IMR-90 (cell line): ENCODE measurements around the gene DIPK1A. TPM values are rescaled to one million over a fixed set of nuclear protein-coding genes. Genes with fewer than 3 reads are reported as not detected.

Source experiments
- ATAC-seq: fragments of 200-7000 bp; cut with Tn5 transposase; 2 replicates; pipeline ENCODE4 v1.9.1; 2020; ENCODE audit warnings: low read depth, mild to moderate bottlenecking, moderate library complexity
- BruUV-seq: library from RNA; stranded (reverse); fragments of 400-500 nt; replicated peaks from 2 replicates; lab custom pipeline; 2021; lab: Mats Ljungman, UMichigan
- CTCF ChIA-PET: fragments of 300-600 bp; formaldehyde crosslinking; extraction: SDS; loops from one replicate; lab custom pipeline; 2021; ENCODE audit warnings: antibody characterized with exemption; lab: Yijun Ruan, JAX
- POLR2A ChIA-PET: fragments of 300-600 bp; sonication (Branson Sonifier 250); formaldehyde crosslinking; loops from one replicate; lab custom pipeline; 2022; ENCODE audit warnings: antibody characterized with exemption; ENCODE audit not compliant: unreplicated experiment; lab: Charles Lee
- DNase-seq: peaks from one replicate; pipeline ENCODE4 v3.0.0; 2013
- H2AFZ ChIP-seq: replicated peaks from 2 replicates; pipeline ENCODE3; 2013; ENCODE audit warnings: low read length, mild to moderate bottlenecking; ENCODE audit not compliant: poor library complexity
- H2AK5ac ChIP-seq: 2 replicates; pipeline ENCODE4 v1.6.1; 2013; ENCODE audit warnings: low read depth, low read length, inconsistent platforms
- H2AK9ac ChIP-seq: replicated peaks from 2 replicates; pipeline ENCODE3; 2013; ENCODE audit warnings: mild to moderate bottlenecking, low read depth, low read length, moderate library complexity; ENCODE audit not compliant: poor library complexity
- H2BK120ac ChIP-seq: 2 replicates; pipeline ENCODE4 v1.6.1; 2013; ENCODE audit warnings: low read depth, low read length, inconsistent platforms
- H2BK15ac ChIP-seq: 3 replicates; pipeline ENCODE4 v1.6.1; 2013; ENCODE audit warnings: low read depth, low read length, inconsistent platforms
- H2BK20ac ChIP-seq: 2 replicates; pipeline ENCODE4 v1.6.1; 2013; ENCODE audit warnings: low read depth, mild to moderate bottlenecking, inconsistent platforms, low read length, moderate library complexity
- H2BK5ac ChIP-seq: 2 replicates; pipeline ENCODE4 v1.6.1; 2013; ENCODE audit warnings: mild to moderate bottlenecking, low read depth, low read length, inconsistent platforms; ENCODE audit not compliant: poor library complexity, severe bottlenecking
- H3K14ac ChIP-seq: replicated peaks from 2 replicates; pipeline ENCODE4 v1.6.1; 2013; ENCODE audit warnings: low read depth, low read length, inconsistent platforms
- H3K18ac ChIP-seq: 2 replicates; pipeline ENCODE4 v1.6.1; 2013; ENCODE audit warnings: low read depth, low read length, control low read depth
- H3K23ac ChIP-seq: 2 replicates; pipeline ENCODE4 v1.6.1; 2013; ENCODE audit warnings: low read depth, low read length, inconsistent platforms
- H3K27ac ChIP-seq: 2 replicates; pipeline ENCODE4 v1.5.1; 2013; ENCODE audit warnings: mild to moderate bottlenecking, control low read depth, low read length; ENCODE audit not compliant: insufficient read depth
- H3K27me3 ChIP-seq: 2 replicates; pipeline ENCODE4 v1.6.1; 2013; ENCODE audit warnings: low read length; ENCODE audit not compliant: control insufficient read depth, insufficient read depth
- H3K36me3 ChIP-seq: 2 replicates; pipeline ENCODE4 v1.6.1; 2013; ENCODE audit warnings: low read length, mixed read lengths; ENCODE audit not compliant: control insufficient read depth, insufficient read depth
- H3K4ac ChIP-seq: 2 replicates; pipeline ENCODE4 v1.6.1; 2013; ENCODE audit warnings: low read depth, low read length, inconsistent platforms
- H3K4me1 ChIP-seq: 2 replicates; pipeline ENCODE4 v1.6.1; 2013; ENCODE audit warnings: low read length, mixed read lengths; ENCODE audit not compliant: control insufficient read depth, insufficient read depth
- H3K4me2 ChIP-seq: 2 replicates; pipeline ENCODE4 v1.6.1; 2013; ENCODE audit warnings: low read depth, mild to moderate bottlenecking, control low read depth, low read length, moderate library complexity
- H3K4me3 ChIP-seq: 2 replicates; pipeline ENCODE4 v1.5.1; 2013; ENCODE audit warnings: low read depth, mild to moderate bottlenecking, control low read depth, low read length, moderate library complexity; ENCODE audit not compliant: insufficient read depth
- H3K56ac ChIP-seq: 2 replicates; pipeline ENCODE4 v1.6.1; 2013; ENCODE audit warnings: low read length, inconsistent platforms; ENCODE audit not compliant: insufficient read depth; ENCODE audit errors: extremely low read depth
- H3K79me1 ChIP-seq, 2 experiments: 2 replicates each; pipeline ENCODE4 v1.6.1; 2013; ENCODE audit warnings: low read length in 2 of 2, inconsistent platforms in 1 of 2, low read depth in 1 of 2
- H3K9ac ChIP-seq: 2 replicates; pipeline ENCODE4 v1.6.1; 2013; ENCODE audit warnings: low read depth, low read length, control low read depth
- H3K9me1 ChIP-seq: 2 replicates; pipeline ENCODE4 v1.6.1; 2013; ENCODE audit warnings: low read length, inconsistent platforms; ENCODE audit not compliant: insufficient read depth
- H3K9me3 ChIP-seq: 2 replicates; pipeline ENCODE4 v1.6.1; 2013; ENCODE audit warnings: low read length; ENCODE audit not compliant: control insufficient read depth, insufficient read depth
- H4K20me1 ChIP-seq: 2 replicates; pipeline ENCODE4 v1.6.1; 2013; ENCODE audit warnings: low read length, inconsistent platforms; ENCODE audit not compliant: insufficient read depth
- H4K5ac ChIP-seq: 2 replicates; pipeline ENCODE4 v1.6.1; 2013; ENCODE audit warnings: mild to moderate bottlenecking, low read depth, low read length, control low read depth
- H4K8ac ChIP-seq, 2 experiments: 2 replicates each; pipeline ENCODE4 v1.6.1; 2013; ENCODE audit warnings: low read depth in 2 of 2, low read length in 2 of 2, control low read depth in 1 of 2, inconsistent platforms in 1 of 2
- H4K91ac ChIP-seq: 2 replicates; pipeline ENCODE4 v1.6.1; 2013; ENCODE audit warnings: low read depth, low read length, inconsistent platforms; ENCODE audit not compliant: insufficient read depth
- BHLHE40 ChIP-seq: fragments of 150-350 bp; IDR thresholded peaks from 2 replicates; pipeline ENCODE4 v1.6.1; 2016; ENCODE audit warnings: mild to moderate bottlenecking, low read depth, low read length
- CEBPB ChIP-seq: IDR thresholded peaks from 2 replicates; pipeline ENCODE4 v1.6.1; 2012; ENCODE audit warnings: low read depth, low read length, improper control_type of control experiment
- CTCF ChIP-seq: conservative IDR thresholded peaks from 2 replicates; pipeline ENCODE4 v1.5.1; 2012; ENCODE audit warnings: mild to moderate bottlenecking, low read depth, low read length, improper control_type of control experiment
- FOS ChIP-seq: fragments of 150-350 bp; IDR thresholded peaks from 2 replicates; pipeline ENCODE4 v1.6.1; 2016; ENCODE audit warnings: low read depth, low read length
- MAZ ChIP-seq: IDR thresholded peaks from 2 replicates; pipeline ENCODE4 v1.6.1; 2012; ENCODE audit warnings: low read depth, mild to moderate bottlenecking, low read length, improper control_type of control experiment, moderate library complexity, borderline replicate concordance
- RFX5 ChIP-seq: IDR thresholded peaks from 2 replicates; pipeline ENCODE4 v1.8.0; 2012; ENCODE audit warnings: low read depth, mild to moderate bottlenecking, low read length, moderate library complexity
- SMC3 ChIP-seq: fragments of 150-350 bp; IDR thresholded peaks from 2 replicates; pipeline ENCODE4 v1.6.1; 2016; ENCODE audit warnings: low read depth, mild to moderate bottlenecking, antibody characterized with exemption, low read length, moderate library complexity
- WGBS, 2 experiments: methylation state at CpG; one replicate each; pipeline versions ENCODE4 v1.1.5 to v1.1.7; 2013; ENCODE audit warnings: missing lambda C conversion rate in 2 of 2; ENCODE audit not compliant: insufficient read length in 1 of 2; ENCODE audit errors: extremely low coverage in 2 of 2; 5-methylcytosine and 5-hydroxymethylcytosine counted together
- dilution Hi-C: fragments of 300-500 bp; cut with HindIII; formaldehyde crosslinking; loops from one replicate; pipeline ENCODE4 v1.14.3; 2018; ENCODE audit warnings: low sequenced_read_pairs; ENCODE audit not compliant: unreplicated experiment
- in situ Hi-C: fragments of 300-500 bp; cut with MboI; formaldehyde crosslinking; loops from 3 replicates; pipeline ENCODE4 v1.14.3; 2019; ENCODE audit warnings: low sequenced_read_pairs, inconsistent platforms, mixed read lengths
- intact Hi-C: fragments of 100-400 bp; cut with micrococcal nuclease; formaldehyde crosslinking; loops from 2 replicates; pipeline ENCODE4 v1.10.0; 2022
- polyA plus RNA-seq, 3 experiments: library from polyadenylated mRNA; depleted of rRNA; stranded (reverse); fragments of >200 nt; gene quantifications; 2 replicates each; pipeline ENCODE4 v1.2.3, GENCODE V29; 2012; ENCODE audit warnings: low replicate concordance in 1 of 3
- total RNA-seq: library from RNA; depleted of rRNA; stranded (reverse); fragments of >200 nt; gene quantifications from 2 replicates; pipeline ENCODE4 v1.2.3, GENCODE V29; 2012

The DIPK1A gene
- total and polyA plus RNA-seq, 2 of the 4 experiments (the other 2 are of a cell fraction), result 4.7 to 5.7 TPM

- Histone ChIP-seq H3K9ac (no peak overlapping the region), H4K91ac (no peak overlapping the region), H3K9me1 (no peaks in the 10 kb centered on the region), H3K56ac (no peak overlapping the region), H2BK20ac (no peak overlapping the region), H3K18ac (no peak overlapping the region), H3K36me3 (peaks cover 6% of the 10 kb centered on the region; the same call in 1 of the 2 replicates), H3K14ac (no peak overlapping the region), H2BK5ac (no peak overlapping the region), H2AFZ (no peak overlapping the region), H3K4me3 (no peak overlapping the region), H3K4me1 (no peaks in the 10 kb centered on the region), H3K27ac (no peak overlapping the region), H3K9me3 (no peaks in the 10 kb centered on the region; the same call in 1 of the 2 replicates), H2AK9ac (no peak overlapping the region), H3K79me1 (no peaks in the 10 kb centered on the region; a peak in 2 of 4 replicates), H3K27me3 (no peaks in the 10 kb centered on the region), H3K4ac (no peak overlapping the region), H4K5ac (no peak overlapping the region), H4K20me1 (no peaks in the 10 kb centered on the region), H2BK120ac (no peak overlapping the region), H2AK5ac (no peak overlapping the region), H2BK15ac (no peak overlapping the region), H4K8ac (no peak overlapping the region), H3K4me2 (no peak overlapping the region), H3K23ac (no peak overlapping the region)
- in situ Hi-C loops, result loop anchor here (5.0 kb wide), 1 partner anchor 144 kb away; no protein-coding TSS in a partner anchor
- ATAC-seq (no peak), DNase-seq (no peak)
- dilution Hi-C loops, result no loop called here
- ChIA-PET POLR2A (no interaction called here), CTCF (interaction anchor here (0.8 to 2.1 kb wide), 2 partner anchors 53 to 140 kb away, joined by 3 to 7 read pairs; no protein-coding TSS in a partner anchor)
- intact Hi-C loops, result no loop called here
- no CpG with 5 or more reads among the region's 2 CpGs for WGBS, 2 experiments
- no TSS peak for BruUV-seq
- TF ChIP-seq BHLHE40 (no peak), CTCF (no peak), MAZ (no peak), RFX5 (no peak), SMC3 (no peak), CEBPB (no peak), FOS (no peak)
Measured at GRCh38 chr1:92853299-92853698, 108.0 kb downstream of the DIPK1A start.
